Measurements from ENCODE around the gene ZNF280D.
"Not testable (repeated sequence)": the region's sequence is repeated elsewhere in the genome, so short reads cannot be mapped to it uniquely, and the experiment has no call there.

DNA sequence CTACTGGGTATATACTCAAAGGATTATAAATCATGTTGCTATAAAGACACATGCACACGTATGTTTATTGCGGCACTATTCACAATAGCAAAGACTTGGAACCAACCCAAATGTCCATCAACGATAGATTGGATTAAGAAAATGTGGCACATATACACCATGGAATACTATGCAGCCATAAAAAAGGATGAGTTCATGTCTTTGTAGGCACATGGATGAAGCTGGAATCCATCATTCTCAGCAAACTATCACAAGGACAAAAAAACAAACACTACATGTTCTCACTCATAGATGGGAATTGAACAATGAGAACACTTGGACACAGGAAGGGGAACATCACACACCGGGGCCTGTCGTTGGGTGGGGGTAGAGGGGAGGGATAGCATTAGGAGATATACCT, 23.8 kb downstream of the ZNF280D start:
- TF ChIP-seq BACH1 (IDR thresholded peaks at IDR 0.05; ENCODE audit: low read length); POLR2A (IDR thresholded peaks at IDR 0.05; ENCODE audit: control extremely low read depth in 1 of 2, low read depth in 2 of 2, low read length in 2 of 2); SRF (IDR thresholded peaks at IDR 0.05; ENCODE audit: low read depth, low read length); EP300 (IDR thresholded peaks at IDR 0.05; ENCODE audit: borderline replicate concordance in 1 of 2, low read depth in 2 of 2, low read length in 2 of 2); SP1 (IDR thresholded peaks at IDR 0.05; ENCODE audit: low read depth, low read length); SP4 (IDR thresholded peaks at IDR 0.05; ENCODE audit: low read length); CREB1 (IDR thresholded peaks at IDR 0.05): not testable (repeated sequence)
- TF ChIP-seq, protein P1, sequence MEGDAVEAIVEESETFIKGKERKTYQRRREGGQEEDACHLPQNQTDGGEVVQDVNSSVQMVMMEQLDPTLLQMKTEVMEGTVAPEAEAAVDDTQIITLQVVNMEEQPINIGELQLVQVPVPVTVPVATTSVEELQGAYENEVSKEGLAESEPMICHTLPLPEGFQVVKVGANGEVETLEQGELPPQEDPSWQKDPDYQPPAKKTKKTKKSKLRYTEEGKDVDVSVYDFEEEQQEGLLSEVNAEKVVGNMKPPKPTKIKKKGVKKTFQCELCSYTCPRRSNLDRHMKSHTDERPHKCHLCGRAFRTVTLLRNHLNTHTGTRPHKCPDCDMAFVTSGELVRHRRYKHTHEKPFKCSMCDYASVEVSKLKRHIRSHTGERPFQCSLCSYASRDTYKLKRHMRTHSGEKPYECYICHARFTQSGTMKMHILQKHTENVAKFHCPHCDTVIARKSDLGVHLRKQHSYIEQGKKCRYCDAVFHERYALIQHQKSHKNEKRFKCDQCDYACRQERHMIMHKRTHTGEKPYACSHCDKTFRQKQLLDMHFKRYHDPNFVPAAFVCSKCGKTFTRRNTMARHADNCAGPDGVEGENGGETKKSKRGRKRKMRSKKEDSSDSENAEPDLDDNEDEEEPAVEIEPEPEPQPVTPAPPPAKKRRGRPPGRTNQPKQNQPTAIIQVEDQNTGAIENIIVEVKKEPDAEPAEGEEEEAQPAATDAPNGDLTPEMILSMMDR (IDR thresholded peaks at IDR 0.05; ENCODE audit: control extremely low read depth in 1 of 3, insufficient read depth in 1 of 3, low read depth in 1 of 3, low read length in 3 of 3), result not testable (repeated sequence)
- TF ChIP-seq, protein P2, sequence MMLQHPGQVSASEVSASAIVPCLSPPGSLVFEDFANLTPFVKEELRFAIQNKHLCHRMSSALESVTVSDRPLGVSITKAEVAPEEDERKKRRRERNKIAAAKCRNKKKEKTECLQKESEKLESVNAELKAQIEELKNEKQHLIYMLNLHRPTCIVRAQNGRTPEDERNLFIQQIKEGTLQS (IDR thresholded peaks at IDR 0.05; ENCODE audit: insufficient read depth, low read depth, low read length), result not testable (repeated sequence)

Data from H1 (cell line).